K562 (cell line): ENCODE measurements around the gene GATA6.

Experiments
- E2F6 ChIP-seq, 2 experiments: IDR thresholded peaks; 2 replicates each; pipeline ENCODE4 v1.6.1; 2011; ENCODE audit warnings: borderline replicate concordance in 1 of 2, control low read depth in 1 of 2, low read depth in 1 of 2, low read length in 1 of 2, mild to moderate bottlenecking in 1 of 2, mixed read lengths in 1 of 2, moderate library complexity in 1 of 2; ENCODE audit not compliant: insufficient read depth in 1 of 2, insufficient read length in 1 of 2, poor library complexity in 1 of 2, severe bottlenecking in 1 of 2; ENCODE audit errors: extremely low read depth in 1 of 2
- FOXK2 ChIP-seq, 2 experiments: fragments of 450-650 bp; IDR thresholded peaks in 1 of 2; conservative IDR thresholded peaks in 1 of 2; 2 replicates each; pipeline ENCODE4 v1.6.1; 2016; ENCODE audit warnings: low read depth in 2 of 2, mild to moderate bottlenecking in 1 of 2
- MLX ChIP-seq, 2 experiments: fragments of 450-650 bp in 1 of 2; sonication (generic) in 1 of 2; formaldehyde crosslinking; conservative IDR thresholded peaks; 2 replicates each; pipeline versions ENCODE4 v1.4.0 to v1.8.1; 2020 to 2022; ENCODE audit warnings: mild to moderate bottlenecking in 1 of 2, missing genetic modification reagents in 1 of 2
- NFYB ChIP-seq: IDR thresholded peaks from 2 replicates; pipeline ENCODE4 v1.6.1; 2011; ENCODE audit warnings: mild to moderate bottlenecking, moderate library complexity; ENCODE audit not compliant: insufficient read length; ENCODE audit errors: extremely low read depth
- POLR2A ChIP-seq: fragments of 450-650 bp; conservative IDR thresholded peaks from 2 replicates; pipeline ENCODE4 v1.6.1; 2016
- TAF9B ChIP-seq: fragments of 450-650 bp; IDR thresholded peaks from 2 replicates; pipeline ENCODE4 v1.6.1; 2018; ENCODE audit warnings: mild to moderate bottlenecking; ENCODE audit not compliant: partially characterized antibody
- TSC22D4 ChIP-seq: fragments of 450-650 bp; IDR thresholded peaks from 2 replicates; pipeline ENCODE4 v1.6.1; 2016; ENCODE audit warnings: missing genetic modification characterization, missing biosample characterization, control low read depth
- ZNF830 ChIP-seq: fragments of 250-450 bp; sonication (Bioruptor Pico); IDR thresholded peaks from 2 replicates; pipeline ENCODE4 v1.5.0; 2021; ENCODE audit warnings: mild to moderate bottlenecking

GRCh38 chr18:22161090-22161489, 8.3 kb upstream of the GATA6 start:
- TF ChIP-seq NFYB (no peak), ZNF830 (CRISPR knock-in tag) (no peak), POLR2A (no peak), E2F6 (IDR thresholded peaks at IDR 0.05; ENCODE audit: borderline replicate concordance in 1 of 2, extremely low read depth in 1 of 2, insufficient read depth in 1 of 2, insufficient read length in 1 of 2, low read depth in 1 of 2, low read length in 1 of 2, poor library complexity in 1 of 2, severe bottlenecking in 1 of 2) (no peak), TSC22D4 (no peak), MLX (CRISPR knock-in tag; conservative IDR thresholded peaks at IDR 0.05) (no peak), TAF9B (no peak), FOXK2 (conservative IDR thresholded peaks at IDR 0.05 in 1 of 2, IDR thresholded peaks at IDR 0.05 in 1 of 2; ENCODE audit: low read depth in 2 of 2) (no peak)
